Measurements from ENCODE around the gene UGT1A8. TPM values are rescaled to one million over a fixed set of nuclear protein-coding genes. Genes with fewer than 3 reads are reported as not detected.

UGT1A8 gene
- total and polyA plus RNA-seq, 2 of the 4 experiments (the other 2 are of a cell fraction) = not detected

- no peak overlapping the region for H3K18ac ChIP-seq (ENCODE audit: low read depth, low read length)
- TF ChIP-seq RAD21 (IDR thresholded peaks at IDR 0.05; ENCODE audit: low read length) = no peak
- H3K4me1 ChIP-seq (ENCODE audit: control insufficient read depth, insufficient read depth, low read length) = no peaks in the 10 kb centered on the region
- H2BK20ac ChIP-seq (ENCODE audit: low read depth, low read length) = no peak overlapping the region
- no peak overlapping the region for H3K9ac ChIP-seq (ENCODE audit: low read depth, low read length)
- no peak overlapping the region for H2BK120ac ChIP-seq (ENCODE audit: low read depth, low read length)
- CTCF ChIA-PET = no interaction called here
- no peak overlapping the region for H2BK5ac ChIP-seq (ENCODE audit: low read depth, low read length, poor library complexity, severe bottlenecking)
- H3K27me3 ChIP-seq (ENCODE audit: control insufficient read depth, insufficient read depth, low read length) = peaks cover 2% of the 10 kb centered on the region; the same call in 1 of the 2 replicates
- H3K9me3 ChIP-seq (ENCODE audit: control insufficient read depth, insufficient read depth, low read length) = no peaks in the 10 kb centered on the region
- H3K4me3 ChIP-seq (ENCODE audit: insufficient read depth, low read depth, low read length) = no peak overlapping the region
- dilution Hi-C loops (cut with HindIII; ENCODE audit: low sequenced_read_pairs, unreplicated experiment) = no loop called here
- H3K79me1 ChIP-seq (ENCODE audit: low read depth in 1 of 2, low read length in 2 of 2) = no peaks in the 10 kb centered on the region
- H2AK9ac ChIP-seq (replicated peaks; ENCODE audit: low read depth, low read length, poor library complexity) = no peak overlapping the region
- H3K9me1 ChIP-seq (ENCODE audit: insufficient read depth, low read length) = no peaks in the 10 kb centered on the region
- ATAC-seq (ENCODE audit: low read depth) (no peak), DNase-seq (no peak)
- H4K8ac ChIP-seq (ENCODE audit: low read depth in 2 of 2, low read length in 2 of 2) = no peak overlapping the region
- BruUV-seq (replicated peaks) = no TSS peak
- no peak overlapping the region for H2AK5ac ChIP-seq (ENCODE audit: low read depth, low read length)
- no peak overlapping the region for H3K4me2 ChIP-seq (ENCODE audit: low read depth, low read length)
- POLR2A ChIA-PET (ENCODE audit: unreplicated experiment) = no interaction called here
- H3K14ac ChIP-seq (replicated peaks; ENCODE audit: low read depth, low read length) = no peak overlapping the region
- H4K20me1 ChIP-seq (ENCODE audit: insufficient read depth, low read length) = no peaks in the 10 kb centered on the region
- no peak overlapping the region for H2BK15ac ChIP-seq (ENCODE audit: low read depth, low read length)
- no peak overlapping the region for H3K4ac ChIP-seq (ENCODE audit: low read depth, low read length)
- no CpG with 5 or more reads among the region's 1 CpG for WGBS, 2 experiments (ENCODE audit: extremely low coverage in 2 of 2, insufficient read length in 1 of 2)
- no peaks in the 10 kb centered on the region for H3K36me3 ChIP-seq (ENCODE audit: control insufficient read depth, insufficient read depth, low read length)
- H3K56ac ChIP-seq (ENCODE audit: extremely low read depth, insufficient read depth, low read length) = no peak overlapping the region
- no peak overlapping the region for H4K5ac ChIP-seq (ENCODE audit: low read depth, low read length)
- no peak overlapping the region for H2AFZ ChIP-seq (replicated peaks; ENCODE audit: low read length, poor library complexity)
- H4K91ac ChIP-seq (ENCODE audit: insufficient read depth, low read depth, low read length) = no peak overlapping the region
- intact Hi-C loops (cut with micrococcal nuclease) = no loop called here
- in situ Hi-C loops (cut with MboI; ENCODE audit: low sequenced_read_pairs) = no loop called here
- H3K23ac ChIP-seq (ENCODE audit: low read depth, low read length) = no peak overlapping the region
- no peak overlapping the region for H3K27ac ChIP-seq (ENCODE audit: insufficient read depth, low read length)
These were observed 11.8 kb upstream of the UGT1A8 start for GRCh38 chr2:233605680-233606079.

Data from IMR-90 (cell line).